CD14-positive monocyte (primary cell): ENCODE data around the gene SMPD2. TPM values are rescaled to one million over a fixed set of nuclear protein-coding genes. Genes with fewer than 3 reads are reported as not detected.
"Not testable (repeated sequence)": the region's sequence is repeated elsewhere in the genome, so short reads cannot be mapped to it uniquely, and the experiment has no call there.

ENCODE experiments used
- DNase-seq, 3 donors: peaks; one replicate each; pipeline ENCODE4 v3.0.0-alpha.2; 2011 to 2022
- H2AFZ ChIP-seq: 2 replicates; pipeline ENCODE4 v1.6.0; 2012; ENCODE audit warnings: mild to moderate bottlenecking, low read depth, low read length, inconsistent platforms; ENCODE audit not compliant: insufficient read depth, poor library complexity, severe bottlenecking
- H3K27ac ChIP-seq, 2 donors: 1 replicate in 1 of 2; 2 replicates in 1 of 2; pipeline ENCODE4 v1.5.1; 2012 to 2013; ENCODE audit warnings: low read length in 2 of 2, control low read depth in 1 of 2, inconsistent platforms in 1 of 2, low read depth in 1 of 2, mild to moderate bottlenecking in 1 of 2
- H3K27me3 ChIP-seq, 2 donors: one replicate each; pipeline versions ENCODE4 v1.6.0 to v1.6.1; 2011 to 2013; ENCODE audit warnings: low read length in 2 of 2; ENCODE audit not compliant: control insufficient read depth in 2 of 2, insufficient read depth in 2 of 2
- H3K36me3 ChIP-seq, 2 donors: replicated peaks in 1 of 2; 1 replicate in 1 of 2; 2 replicates in 1 of 2; pipeline versions ENCODE4 v1.5.1 to v1.6.1; 2012 to 2013; ENCODE audit warnings: low read length in 2 of 2, control low read depth in 1 of 2, inconsistent platforms in 1 of 2, mild to moderate bottlenecking in 1 of 2; ENCODE audit not compliant: insufficient read depth in 2 of 2, control insufficient read depth in 1 of 2
- H3K4me1 ChIP-seq, 2 donors: 1 replicate in 1 of 2; 2 replicates in 1 of 2; pipeline versions ENCODE4 v1.5.1 to v1.6.1; 2012 to 2013; ENCODE audit warnings: low read length in 2 of 2, control low read depth in 1 of 2, inconsistent platforms in 1 of 2, mild to moderate bottlenecking in 1 of 2, moderate library complexity in 1 of 2; ENCODE audit not compliant: insufficient read depth in 2 of 2, control insufficient read depth in 1 of 2
- H3K4me2 ChIP-seq: replicated peaks from 2 replicates; pipeline ENCODE3; 2012; ENCODE audit warnings: low read length, moderate library complexity, mild to moderate bottlenecking; ENCODE audit not compliant: poor library complexity, severe bottlenecking; ENCODE audit errors: extremely low read depth
- H3K4me3 ChIP-seq, 3 experiments: fragments of 200-600 bp in 1 of 3; sonication (generic) in 1 of 3; replicated peaks in 1 of 3; 1 replicate in 2 of 3; 2 replicates in 1 of 3; pipeline ENCODE4 v1.5.1; 2011 to 2013; ENCODE audit warnings: low read length in 3 of 3, mild to moderate bottlenecking in 3 of 3, control low read depth in 2 of 3, low read depth in 2 of 3, inconsistent platforms in 1 of 3, moderate library complexity in 1 of 3
- H3K79me2 ChIP-seq: 2 replicates; pipeline ENCODE4 v1.6.0; 2012; ENCODE audit warnings: mild to moderate bottlenecking, control low read depth, inconsistent platforms, low read length, moderate library complexity; ENCODE audit not compliant: insufficient read depth
- H3K9ac ChIP-seq: 2 replicates; pipeline ENCODE4 v1.6.0; 2017; ENCODE audit warnings: low read length, mild to moderate bottlenecking; ENCODE audit not compliant: insufficient read depth, poor library complexity, severe bottlenecking
- H3K9me3 ChIP-seq, 2 donors: replicated peaks in 1 of 2; 1 replicate in 1 of 2; 2 replicates in 1 of 2; pipeline versions ENCODE4 v1.5.1 to v1.6.1; 2012 to 2013; ENCODE audit warnings: low read length in 2 of 2, control low read depth in 1 of 2; ENCODE audit not compliant: control insufficient read depth in 1 of 2, insufficient read depth in 1 of 2
- H4K20me1 ChIP-seq: 2 replicates; pipeline ENCODE4 v1.6.0; 2012; ENCODE audit warnings: mild to moderate bottlenecking, low read length, control low read depth, moderate library complexity; ENCODE audit not compliant: insufficient read depth
- H3K27ac Mint-ChIP-seq, 7 donors: one replicate each; pipeline ENCODE4 v1.8.0; 2020; ENCODE audit warnings: mild to moderate bottlenecking in 7 of 7, mixed read lengths in 7 of 7, moderate library complexity in 6 of 7, inconsistent platforms in 2 of 7
- H3K27me3 Mint-ChIP-seq, 3 donors: one replicate each; pipeline ENCODE4 v1.8.0; 2021 to 2022; ENCODE audit warnings: low read depth in 3 of 3, mild to moderate bottlenecking in 3 of 3, mixed read lengths in 3 of 3, moderate library complexity in 3 of 3, inconsistent platforms in 1 of 3
- H3K36me3 Mint-ChIP-seq, 2 donors: one replicate each; pipeline ENCODE4 v1.8.0; 2020; ENCODE audit warnings: mixed read lengths in 2 of 2, inconsistent platforms in 1 of 2, mild to moderate bottlenecking in 1 of 2
- H3K4me1 Mint-ChIP-seq: one replicate; pipeline ENCODE4 v1.8.0; 2020; ENCODE audit warnings: mild to moderate bottlenecking, mixed read lengths
- H3K4me3 Mint-ChIP-seq, 2 donors: one replicate each; pipeline ENCODE4 v1.8.0; 2020; ENCODE audit warnings: mild to moderate bottlenecking in 2 of 2, mixed read lengths in 2 of 2, moderate library complexity in 1 of 2
- H3K9me3 Mint-ChIP-seq, 7 donors: one replicate each; pipeline ENCODE4 v1.8.0; 2020 to 2022; ENCODE audit warnings: mixed read lengths in 7 of 7, mild to moderate bottlenecking in 6 of 7, moderate library complexity in 6 of 7, inconsistent platforms in 2 of 7
- WGBS: methylation state at CpG from one replicate; pipeline ENCODE4 v1.1.5; 2013; ENCODE audit warnings: missing lambda C conversion rate; ENCODE audit not compliant: insufficient coverage; 5-methylcytosine and 5-hydroxymethylcytosine counted together
- intact Hi-C, 2 donors: fragments of 100-400 bp; cut with micrococcal nuclease; formaldehyde crosslinking; loops; one replicate each; pipeline versions ENCODE4 v1.15.0 to v1.15.1; 2023
- polyA plus RNA-seq, 3 donors: library from polyadenylated mRNA; depleted of rRNA in 1 of 3; unstranded in 2 of 3; stranded (reverse) in 1 of 3; fragments of 300-500 nt in 2 of 3; fragments of >200 nt in 1 of 3; fragmentation: Illumina TruSeq in 2 of 3; gene quantifications; 1 replicate in 2 of 3; 2 replicates in 1 of 3; pipeline ENCODE4 v1.2.3, GENCODE V29; 2012 to 2021
- TF ChIP-seq, protein P1 (sequence below): fragments of 200-600 bp; IDR thresholded peaks from one replicate; pipeline ENCODE4 v1.8.0; 2022; ENCODE audit warnings: antibody characterized with exemption, mild to moderate bottlenecking

SMPD2 gene
- polyA plus RNA-seq, 3 donors = 9.5 to 14.3 (median 12.3) TPM

- peaks cover 30 to 34% of the 10 kb centered on the region in 2 donors for H3K36me3 Mint-ChIP-seq
- no peak overlapping the region for H3K4me3 Mint-ChIP-seq
- H3K9me3 Mint-ChIP-seq = peaks cover 0 to 5% (median 0%) of the 10 kb centered on the region in 7 donors
- Histone ChIP-seq H3K4me1 (peaks cover 33 to 36% of the 10 kb centered on the region in 2 donors), H3K36me3 (peaks cover 29 to 44% of the 10 kb centered on the region in 2 donors), H2AFZ (no peak overlapping the region), H3K9ac (no peak overlapping the region), H3K27me3 (no peaks in the 10 kb centered on the region), H4K20me1 (peaks cover under 1% of the 10 kb centered on the region), H3K4me3 (no peak overlapping the region), H3K27ac (no peak overlapping the region), H3K9me3 (peaks cover 0 to 2% of the 10 kb centered on the region in 2 donors), H3K4me2 (no peak overlapping the region), H3K79me2 (peaks cover 7% of the 10 kb centered on the region)
- TF ChIP-seq, protein P1, sequence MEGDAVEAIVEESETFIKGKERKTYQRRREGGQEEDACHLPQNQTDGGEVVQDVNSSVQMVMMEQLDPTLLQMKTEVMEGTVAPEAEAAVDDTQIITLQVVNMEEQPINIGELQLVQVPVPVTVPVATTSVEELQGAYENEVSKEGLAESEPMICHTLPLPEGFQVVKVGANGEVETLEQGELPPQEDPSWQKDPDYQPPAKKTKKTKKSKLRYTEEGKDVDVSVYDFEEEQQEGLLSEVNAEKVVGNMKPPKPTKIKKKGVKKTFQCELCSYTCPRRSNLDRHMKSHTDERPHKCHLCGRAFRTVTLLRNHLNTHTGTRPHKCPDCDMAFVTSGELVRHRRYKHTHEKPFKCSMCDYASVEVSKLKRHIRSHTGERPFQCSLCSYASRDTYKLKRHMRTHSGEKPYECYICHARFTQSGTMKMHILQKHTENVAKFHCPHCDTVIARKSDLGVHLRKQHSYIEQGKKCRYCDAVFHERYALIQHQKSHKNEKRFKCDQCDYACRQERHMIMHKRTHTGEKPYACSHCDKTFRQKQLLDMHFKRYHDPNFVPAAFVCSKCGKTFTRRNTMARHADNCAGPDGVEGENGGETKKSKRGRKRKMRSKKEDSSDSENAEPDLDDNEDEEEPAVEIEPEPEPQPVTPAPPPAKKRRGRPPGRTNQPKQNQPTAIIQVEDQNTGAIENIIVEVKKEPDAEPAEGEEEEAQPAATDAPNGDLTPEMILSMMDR = no peak
- intact Hi-C loops = no loop called here
- H3K27me3 Mint-ChIP-seq = no peaks in the 10 kb centered on the region
- WGBS = no CpG with 5 or more reads among the region's 3 CpGs
- peaks cover 34% of the 10 kb centered on the region for H3K4me1 Mint-ChIP-seq
- peak overlapping the region in 5 of 7 donors; percentile 14 to 58 (median 34) for H3K27ac Mint-ChIP-seq
- DNase-seq = no peak
Observed at GRCh38 chr6:109460161-109460829, 19.8 kb downstream of the SMPD2 start.

DNA sequence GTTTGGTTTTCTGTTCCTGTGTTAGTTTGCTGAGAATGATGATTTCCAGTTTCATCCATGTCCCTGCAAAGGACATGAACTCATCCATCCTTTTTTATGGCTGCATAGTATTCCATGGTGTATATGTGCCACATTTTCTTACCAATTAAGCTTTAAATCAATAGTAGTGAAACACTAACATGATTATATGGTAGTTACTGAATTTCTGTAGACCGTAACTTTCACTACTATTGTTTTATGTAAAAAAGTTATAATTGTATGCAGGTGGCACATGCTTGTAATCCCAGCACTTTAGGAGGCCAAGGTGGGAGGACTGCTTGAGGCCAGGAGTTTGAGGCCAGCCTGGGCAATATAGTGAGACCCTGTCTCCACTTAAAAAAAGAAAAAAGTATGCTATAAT lies 20.7 kb downstream of the SMPD2 start:
- intact Hi-C loops, H3K27ac ChIP-seq, H3K4me2 ChIP-seq, DNase-seq, H3K27me3 ChIP-seq, H3K9me3 Mint-ChIP-seq, H2AFZ ChIP-seq, H4K20me1 ChIP-seq, H3K4me3 ChIP-seq, H3K4me3 Mint-ChIP-seq, H3K9me3 ChIP-seq, H3K79me2 ChIP-seq, H3K27me3 Mint-ChIP-seq, H3K9ac ChIP-seq, H3K27ac Mint-ChIP-seq: not testable (repeated sequence)
- H3K4me1 Mint-ChIP-seq = peaks cover 34% of the 10 kb centered on the region
- no CpG with 5 or more reads among the region's 1 CpG for WGBS
- Histone ChIP-seq H3K4me1 (peaks cover 31 to 32% of the 10 kb centered on the region in 2 donors), H3K36me3 (peaks cover 39 to 53% of the 10 kb centered on the region in 2 donors)
- peaks cover 39 to 44% of the 10 kb centered on the region in 2 donors for H3K36me3 Mint-ChIP-seq
